ENCODE measurements around the gene KANSL1. TPM values are rescaled to one million over a fixed set of nuclear protein-coding genes. Genes with fewer than 3 reads are reported as not detected.

Gene KANSL1
- total and polyA plus RNA-seq, 2 of the 4 experiments (the other 2 are of a cell fraction) = 19.1 to 49.6 TPM

DNA sequence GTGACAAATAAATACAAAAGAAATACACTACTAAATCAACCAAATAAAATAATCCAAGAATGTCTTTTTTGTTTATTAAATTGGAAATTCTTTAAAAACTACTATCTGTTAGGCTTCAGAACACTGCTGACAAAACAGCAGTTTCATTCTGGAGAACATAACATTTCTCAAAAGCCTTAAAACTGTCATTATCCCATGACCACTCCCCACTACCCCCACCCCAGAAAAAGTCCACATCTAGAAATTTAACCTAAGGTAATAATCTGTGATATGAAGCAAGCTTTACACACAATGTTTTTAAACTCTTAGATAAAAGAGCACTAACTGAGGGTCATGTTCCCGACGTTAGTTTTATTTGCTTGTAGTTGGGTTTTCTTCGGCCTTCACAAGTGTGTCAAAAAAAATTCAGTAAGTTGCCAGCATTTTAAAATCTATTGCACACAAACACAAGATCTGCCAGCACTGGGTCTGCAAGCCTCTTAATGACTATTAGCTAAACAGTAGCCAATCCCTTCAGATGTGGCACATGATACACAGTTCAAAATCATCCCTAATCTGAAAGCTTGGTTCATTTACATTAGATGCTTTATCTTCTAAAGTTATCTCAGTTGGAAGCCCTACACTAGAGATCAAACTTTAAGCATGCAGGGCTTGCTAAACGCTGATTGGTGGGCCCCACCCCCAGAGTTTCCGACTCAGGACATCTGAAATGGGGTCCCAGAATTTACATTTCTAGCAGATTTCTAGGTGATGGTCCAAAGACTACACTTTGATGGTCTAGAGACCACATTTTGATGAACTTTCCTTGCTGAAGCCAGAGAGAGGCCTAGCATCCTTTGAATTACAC lies 75.2 kb downstream of the KANSL1 start:
- DNase-seq = no peak
- Histone ChIP-seq H4K8ac (ENCODE audit: low read depth in 2 of 2, low read length in 2 of 2) (no peak overlapping the region), H3K4ac (ENCODE audit: low read depth, low read length) (no peak overlapping the region), H3K4me3 (ENCODE audit: insufficient read depth, low read depth, low read length) (no peak overlapping the region), H2BK20ac (ENCODE audit: low read depth, low read length) (no peak overlapping the region), H2AK9ac (replicated peaks; ENCODE audit: low read depth, low read length, poor library complexity) (no peak overlapping the region), H3K4me1 (ENCODE audit: control insufficient read depth, insufficient read depth, low read length) (peaks cover 12% of the 10 kb centered on the region), H3K9me1 (ENCODE audit: insufficient read depth, low read length) (peaks cover 15% of the 10 kb centered on the region), H2AK5ac (ENCODE audit: low read depth, low read length) (no peak overlapping the region), H2AFZ (replicated peaks; ENCODE audit: low read length, poor library complexity) (no peak overlapping the region), H3K79me1 (ENCODE audit: low read depth in 1 of 2, low read length in 2 of 2) (peaks cover 35 to 87% of the 10 kb centered on the region in 2 experiments), H3K36me3 (ENCODE audit: control insufficient read depth, insufficient read depth, low read length) (no peaks in the 10 kb centered on the region), H3K18ac (ENCODE audit: low read depth, low read length) (no peak overlapping the region), H3K27ac (ENCODE audit: insufficient read depth, low read length) (no peak overlapping the region), H3K27me3 (ENCODE audit: control insufficient read depth, insufficient read depth, low read length) (no peaks in the 10 kb centered on the region), H3K14ac (replicated peaks; ENCODE audit: low read depth, low read length) (no peak overlapping the region), H3K4me2 (ENCODE audit: low read depth, low read length) (no peak overlapping the region), H4K91ac (ENCODE audit: insufficient read depth, low read depth, low read length) (no peak overlapping the region), H2BK5ac (ENCODE audit: low read depth, low read length, poor library complexity, severe bottlenecking) (no peak overlapping the region), H3K9ac (ENCODE audit: low read depth, low read length) (no peak overlapping the region), H3K23ac (ENCODE audit: low read depth, low read length) (no peak overlapping the region), H3K56ac (ENCODE audit: extremely low read depth, insufficient read depth, low read length) (no peak overlapping the region), H4K5ac (ENCODE audit: low read depth, low read length) (no peak overlapping the region), H4K20me1 (ENCODE audit: insufficient read depth, low read length) (peaks cover 94% of the 10 kb centered on the region), H2BK15ac (ENCODE audit: low read depth, low read length) (no peak overlapping the region), H2BK120ac (ENCODE audit: low read depth, low read length) (no peak overlapping the region), H3K9me3 (ENCODE audit: control insufficient read depth, insufficient read depth, low read length) (no peaks in the 10 kb centered on the region)
- TF ChIP-seq, protein P1, sequence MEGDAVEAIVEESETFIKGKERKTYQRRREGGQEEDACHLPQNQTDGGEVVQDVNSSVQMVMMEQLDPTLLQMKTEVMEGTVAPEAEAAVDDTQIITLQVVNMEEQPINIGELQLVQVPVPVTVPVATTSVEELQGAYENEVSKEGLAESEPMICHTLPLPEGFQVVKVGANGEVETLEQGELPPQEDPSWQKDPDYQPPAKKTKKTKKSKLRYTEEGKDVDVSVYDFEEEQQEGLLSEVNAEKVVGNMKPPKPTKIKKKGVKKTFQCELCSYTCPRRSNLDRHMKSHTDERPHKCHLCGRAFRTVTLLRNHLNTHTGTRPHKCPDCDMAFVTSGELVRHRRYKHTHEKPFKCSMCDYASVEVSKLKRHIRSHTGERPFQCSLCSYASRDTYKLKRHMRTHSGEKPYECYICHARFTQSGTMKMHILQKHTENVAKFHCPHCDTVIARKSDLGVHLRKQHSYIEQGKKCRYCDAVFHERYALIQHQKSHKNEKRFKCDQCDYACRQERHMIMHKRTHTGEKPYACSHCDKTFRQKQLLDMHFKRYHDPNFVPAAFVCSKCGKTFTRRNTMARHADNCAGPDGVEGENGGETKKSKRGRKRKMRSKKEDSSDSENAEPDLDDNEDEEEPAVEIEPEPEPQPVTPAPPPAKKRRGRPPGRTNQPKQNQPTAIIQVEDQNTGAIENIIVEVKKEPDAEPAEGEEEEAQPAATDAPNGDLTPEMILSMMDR (conservative IDR thresholded peaks at IDR 0.05; ENCODE audit: low read depth, low read length) = no peak
- no peak for TF ChIP-seq RCOR1 (IDR thresholded peaks at IDR 0.05; ENCODE audit: insufficient replicate concordance, low read length)
- no peak for TF ChIP-seq CHD1 (IDR thresholded peaks at IDR 0.05; ENCODE audit: low read depth, low read length)
- TF ChIP-seq MAFK (IDR thresholded peaks at IDR 0.05; ENCODE audit: low read depth, low read length) = no peak
- TF ChIP-seq, protein P2, sequence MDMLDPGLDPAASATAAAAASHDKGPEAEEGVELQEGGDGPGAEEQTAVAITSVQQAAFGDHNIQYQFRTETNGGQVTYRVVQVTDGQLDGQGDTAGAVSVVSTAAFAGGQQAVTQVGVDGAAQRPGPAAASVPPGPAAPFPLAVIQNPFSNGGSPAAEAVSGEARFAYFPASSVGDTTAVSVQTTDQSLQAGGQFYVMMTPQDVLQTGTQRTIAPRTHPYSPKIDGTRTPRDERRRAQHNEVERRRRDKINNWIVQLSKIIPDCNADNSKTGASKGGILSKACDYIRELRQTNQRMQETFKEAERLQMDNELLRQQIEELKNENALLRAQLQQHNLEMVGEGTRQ (IDR thresholded peaks at IDR 0.05; ENCODE audit: low read depth, low read length) = no peak
- no peak for TF ChIP-seq POLR2A (IDR thresholded peaks at IDR 0.05; ENCODE audit: low read depth, low read length)
- TF ChIP-seq RFX5 (IDR thresholded peaks at IDR 0.05; ENCODE audit: low read depth, low read length) = no peak
- TF ChIP-seq RAD21 (IDR thresholded peaks at IDR 0.05; ENCODE audit: low read length) = no peak
- no peak for TF ChIP-seq MXI1 (IDR thresholded peaks at IDR 0.05; ENCODE audit: borderline replicate concordance, low read depth, low read length)
- TF ChIP-seq NFE2L2 (IDR thresholded peaks at IDR 0.05; ENCODE audit: low read depth, low read length) = no peak
- no peak for TF ChIP-seq CEBPB (IDR thresholded peaks at IDR 0.05; ENCODE audit: low read depth, low read length)
- TF ChIP-seq SMC3 (IDR thresholded peaks at IDR 0.05; ENCODE audit: low read depth, low read length) = no peak
- no peak for TF ChIP-seq FOS (IDR thresholded peaks at IDR 0.05; ENCODE audit: low read depth, low read length)
- TF ChIP-seq BHLHE40 (IDR thresholded peaks at IDR 0.05; ENCODE audit: low read depth, low read length) = no peak
- TF ChIP-seq MAZ (IDR thresholded peaks at IDR 0.05; ENCODE audit: borderline replicate concordance, low read depth, low read length) = no peak
- no TSS peak for BruUV-seq (replicated peaks)
- ChIA-PET POLR2A (ENCODE audit: unreplicated experiment) (no interaction called here), CTCF (no interaction called here)
- WGBS, 2 experiments (ENCODE audit: extremely low coverage in 2 of 2, insufficient read length in 1 of 2) = 43% methylated on average over 2 of the region's 5 CpGs; no CpG with 5 or more reads in 1 of the 2 experiments
- in situ Hi-C loops (cut with MboI; ENCODE audit: low sequenced_read_pairs) = no loop called here
- no peak for ATAC-seq (ENCODE audit: low read depth)
- dilution Hi-C loops (cut with HindIII; ENCODE audit: low sequenced_read_pairs, unreplicated experiment) = no loop called here
- intact Hi-C loops (cut with micrococcal nuclease) = loop anchor here (5.0 kb wide), 1 partner anchor 34 kb away; no protein-coding TSS in a partner anchor

Data from IMR-90 (cell line).